Measurements from ENCODE around the gene CCDC159.

The CCDC159 gene

DNA sequence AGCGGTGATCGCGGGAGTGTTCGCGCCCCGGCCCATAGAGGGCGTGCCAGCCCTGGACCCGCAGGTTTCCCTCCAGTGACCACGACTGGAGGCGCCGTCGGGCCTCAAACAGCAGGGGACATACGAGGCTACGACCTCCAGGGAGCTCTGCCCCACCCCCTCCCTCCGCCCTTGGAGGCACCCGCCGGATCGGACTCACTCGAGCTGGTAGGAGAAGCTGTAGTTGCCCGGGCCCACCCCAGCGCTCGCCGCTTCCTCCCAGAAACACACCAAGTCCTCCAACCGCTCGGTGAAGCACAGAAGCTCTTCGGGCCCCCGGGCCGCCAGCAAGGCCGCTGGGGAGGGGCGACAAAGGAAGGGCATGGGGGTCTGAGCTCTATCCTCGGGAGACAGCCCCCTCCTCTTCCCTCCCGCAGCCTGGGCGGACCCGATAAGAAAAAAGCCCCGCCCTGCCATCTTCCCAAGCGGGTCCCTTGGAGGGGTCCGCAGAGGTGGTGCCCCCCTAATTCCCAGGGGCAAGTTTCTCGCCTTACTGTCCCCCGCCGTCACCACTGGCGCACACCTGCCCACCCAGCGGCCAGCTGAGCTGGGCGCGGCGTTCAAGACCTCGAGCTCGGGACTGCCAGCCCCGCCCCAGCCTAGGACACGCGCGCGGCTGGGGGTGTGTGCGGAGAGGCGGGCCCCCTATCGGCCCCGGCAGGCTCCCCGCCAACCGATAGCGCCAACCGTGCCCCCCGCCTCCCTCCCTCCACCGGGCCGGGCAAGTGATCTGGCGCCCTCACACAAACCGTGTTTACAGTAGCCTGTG lies 36.8 kb downstream of the CCDC159 start:
- no peaks in the 10 kb centered on the region for H3K9me3 ChIP-seq (ENCODE audit: control insufficient read depth, low read length)
- peak; percentile 40 for DNase-seq (ENCODE audit: low read depth)
- no peak overlapping the region for H3K9ac ChIP-seq (ENCODE audit: low read length)
- H3K4me1 ChIP-seq (ENCODE audit: control insufficient read depth, insufficient read depth, low read length), result peaks cover 18% of the 10 kb centered on the region
- H3K4me3 ChIP-seq (ENCODE audit: low read length), result no peak overlapping the region
- H3K36me3 ChIP-seq (ENCODE audit: control insufficient read depth, insufficient read depth, low read length, severe bottlenecking), result no peaks in the 10 kb centered on the region
- H3K27me3 ChIP-seq (replicated peaks; ENCODE audit: control insufficient read depth, insufficient read depth, low read length), result peaks cover 15% of the 10 kb centered on the region

DNA sequence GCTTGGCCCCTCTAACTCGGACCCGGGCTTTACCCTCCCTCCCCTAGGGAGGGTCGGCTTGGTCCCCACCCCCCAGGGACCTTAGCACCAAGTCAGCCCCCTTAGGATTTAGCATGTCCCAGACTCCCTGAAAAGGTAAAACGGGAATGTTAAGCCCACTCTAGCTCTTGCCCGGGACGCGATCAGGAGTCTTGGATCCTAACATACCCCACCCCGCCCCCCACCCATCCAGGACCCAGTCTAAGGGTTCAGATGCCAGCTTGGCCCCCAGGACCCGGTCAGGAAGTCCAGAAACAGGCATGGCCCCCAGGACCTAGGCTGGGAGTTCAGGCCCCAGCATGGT lies 37.4 kb downstream of the CCDC159 start:
- Histone ChIP-seq H3K4me3 (ENCODE audit: low read length) (no peak overlapping the region), H3K9ac (ENCODE audit: low read length) (no peak overlapping the region), H3K4me1 (ENCODE audit: control insufficient read depth, insufficient read depth, low read length) (peaks cover 12% of the 10 kb centered on the region), H3K9me3 (ENCODE audit: control insufficient read depth, low read length) (no peaks in the 10 kb centered on the region), H3K27me3 (replicated peaks; ENCODE audit: control insufficient read depth, insufficient read depth, low read length) (peaks cover 15% of the 10 kb centered on the region), H3K36me3 (ENCODE audit: control insufficient read depth, insufficient read depth, low read length, severe bottlenecking) (no peaks in the 10 kb centered on the region)
- no peak for DNase-seq (ENCODE audit: low read depth)

DNA sequence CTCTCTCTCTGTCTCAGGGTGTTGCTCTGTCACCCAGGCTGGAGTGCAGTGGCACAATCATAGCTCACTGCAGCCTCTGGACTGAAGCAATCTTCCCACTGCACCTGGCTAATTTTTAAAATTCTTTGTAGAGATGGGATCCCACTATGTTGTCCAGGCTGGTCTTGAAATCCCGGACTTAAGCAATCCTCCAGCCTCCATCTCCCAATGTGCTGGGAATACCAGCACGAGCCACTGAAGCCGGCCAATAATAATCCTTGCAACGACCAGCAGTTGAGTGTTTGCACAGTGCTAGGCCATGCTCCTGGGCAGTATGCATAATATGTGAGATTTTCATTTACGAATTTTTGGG lies 38.4 kb downstream of the CCDC159 start:
- peaks cover 10% of the 10 kb centered on the region for H3K4me1 ChIP-seq (ENCODE audit: control insufficient read depth, insufficient read depth, low read length)
- H3K9me3 ChIP-seq (ENCODE audit: control insufficient read depth, low read length), result no peaks in the 10 kb centered on the region
- no peak overlapping the region for H3K9ac ChIP-seq (ENCODE audit: low read length)
- no peak overlapping the region for H3K4me3 ChIP-seq (ENCODE audit: low read length)
- peaks cover 15% of the 10 kb centered on the region for H3K27me3 ChIP-seq (replicated peaks; ENCODE audit: control insufficient read depth, insufficient read depth, low read length)
- no peak for DNase-seq (ENCODE audit: low read depth)
- no peaks in the 10 kb centered on the region for H3K36me3 ChIP-seq (ENCODE audit: control insufficient read depth, insufficient read depth, low read length, severe bottlenecking)

DNA sequence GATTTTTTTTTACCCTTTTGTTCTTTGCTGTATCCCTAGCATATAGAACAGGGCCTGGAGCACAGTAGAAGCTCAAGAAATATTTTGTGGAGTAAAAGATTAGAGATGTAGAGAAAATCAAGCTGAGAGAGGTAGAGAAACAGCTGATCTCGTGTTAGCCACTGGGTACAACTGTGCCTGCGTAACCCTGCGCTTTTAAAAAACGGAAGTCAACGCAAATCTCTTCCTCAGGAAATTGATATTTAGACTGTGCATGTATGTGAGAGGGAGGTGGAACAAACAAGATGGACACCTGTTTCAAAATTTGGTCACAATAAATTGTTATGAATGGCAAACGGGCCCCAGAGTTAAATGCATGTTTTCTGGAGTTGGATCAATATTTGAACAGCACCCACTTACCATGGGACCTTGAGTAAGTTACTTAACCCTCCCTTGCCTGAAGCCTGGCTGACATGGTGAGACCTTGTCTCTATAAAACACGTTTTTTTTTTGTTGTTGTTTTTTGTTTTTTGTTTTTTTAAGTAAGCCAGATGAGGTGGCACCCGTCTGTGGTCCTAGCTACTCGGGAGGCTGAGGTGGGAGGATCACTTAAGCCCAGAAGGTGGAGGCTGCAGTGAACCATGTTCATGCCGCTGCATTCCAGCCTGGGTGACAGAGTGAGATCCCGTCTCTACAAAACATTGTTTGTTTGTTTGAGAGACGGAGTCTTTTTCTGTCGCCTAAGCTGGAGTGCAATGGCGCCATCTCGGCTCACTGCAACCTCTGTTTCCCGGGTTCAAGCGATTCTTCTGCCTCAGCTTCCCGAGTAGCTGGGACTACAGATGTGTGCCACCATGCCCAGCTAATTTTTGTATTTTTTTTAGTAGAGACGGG lies 41.1 kb downstream of the CCDC159 start:
- H3K9ac ChIP-seq (ENCODE audit: low read length), result no peak overlapping the region
- DNase-seq (ENCODE audit: low read depth), result no peak
- H3K36me3 ChIP-seq (ENCODE audit: control insufficient read depth, insufficient read depth, low read length, severe bottlenecking), result no peaks in the 10 kb centered on the region
- peaks cover 9% of the 10 kb centered on the region for H3K27me3 ChIP-seq (replicated peaks; ENCODE audit: control insufficient read depth, insufficient read depth, low read length)
- no peak overlapping the region for H3K4me3 ChIP-seq (ENCODE audit: low read length)
- H3K4me1 ChIP-seq (ENCODE audit: control insufficient read depth, insufficient read depth, low read length), result no peaks in the 10 kb centered on the region
- H3K9me3 ChIP-seq (ENCODE audit: control insufficient read depth, low read length), result peaks cover 7% of the 10 kb centered on the region

DNA sequence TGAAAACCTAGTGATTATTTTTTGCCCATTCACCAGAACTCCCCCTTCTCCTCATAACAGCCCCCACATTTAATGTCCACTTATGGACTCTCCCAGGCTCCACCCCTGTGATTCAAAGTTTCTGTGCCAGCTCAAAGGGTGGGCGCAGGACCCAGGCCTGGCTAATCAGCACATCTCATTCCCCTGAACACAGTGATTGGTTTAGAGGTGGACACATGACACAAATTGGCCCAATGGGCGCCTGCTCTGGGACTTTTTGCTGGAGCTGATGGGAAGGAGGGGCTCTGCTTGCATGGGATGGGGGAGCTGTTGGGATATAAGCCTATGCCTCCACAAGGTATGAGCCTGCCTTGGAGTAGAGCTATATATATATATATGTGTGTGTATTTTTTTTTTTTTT lies 44.0 kb downstream of the CCDC159 start:
- no peak for DNase-seq (ENCODE audit: low read depth)
- H3K4me1 ChIP-seq (ENCODE audit: control insufficient read depth, insufficient read depth, low read length), result no peaks in the 10 kb centered on the region
- no peak overlapping the region for H3K9ac ChIP-seq (ENCODE audit: low read length)
- peaks cover 7% of the 10 kb centered on the region for H3K9me3 ChIP-seq (ENCODE audit: control insufficient read depth, low read length)
- H3K27me3 ChIP-seq (replicated peaks; ENCODE audit: control insufficient read depth, insufficient read depth, low read length), result peaks cover 3% of the 10 kb centered on the region
- H3K4me3 ChIP-seq (ENCODE audit: low read length), result no peak overlapping the region
- no peaks in the 10 kb centered on the region for H3K36me3 ChIP-seq (ENCODE audit: control insufficient read depth, insufficient read depth, low read length, severe bottlenecking)

DNA sequence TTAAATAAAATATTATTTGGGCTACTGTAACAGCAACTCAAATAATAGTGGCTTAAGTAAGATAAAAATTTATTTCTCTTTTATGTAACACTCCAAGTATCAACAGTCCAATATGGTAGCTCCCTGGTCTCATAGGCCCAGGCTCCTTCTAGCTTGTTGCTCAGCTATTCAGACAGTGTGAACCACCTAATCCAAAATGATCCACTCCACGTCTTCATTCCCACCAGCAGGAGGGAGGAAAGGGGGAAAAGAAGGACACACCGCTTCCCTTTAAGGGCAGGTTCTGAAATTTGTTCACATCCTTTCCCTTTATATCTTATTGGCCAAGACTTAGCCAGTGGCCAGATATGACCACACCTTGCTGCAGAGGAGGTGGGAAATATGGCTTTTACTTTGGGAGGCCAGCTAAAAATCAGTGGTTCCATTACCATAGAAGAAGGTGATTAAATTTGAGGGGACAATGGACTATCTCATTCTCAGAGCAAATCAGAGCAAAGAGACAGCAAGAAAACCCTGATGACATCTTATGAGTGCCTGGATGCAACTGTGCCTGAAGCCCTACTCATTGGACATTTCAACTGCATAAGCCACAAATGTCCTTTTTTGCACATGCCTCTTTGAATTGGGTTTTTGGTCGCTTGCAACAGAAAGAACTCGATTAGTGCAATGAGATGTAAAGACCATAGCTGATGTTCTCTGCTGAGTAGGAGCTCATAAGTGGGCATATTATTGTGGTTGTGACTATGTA lies 44.8 kb downstream of the CCDC159 start:
- H3K9ac ChIP-seq (ENCODE audit: low read length), result no peak overlapping the region
- H3K36me3 ChIP-seq (ENCODE audit: control insufficient read depth, insufficient read depth, low read length, severe bottlenecking), result no peaks in the 10 kb centered on the region
- H3K9me3 ChIP-seq (ENCODE audit: control insufficient read depth, low read length), result peaks cover 7% of the 10 kb centered on the region
- peaks cover 3% of the 10 kb centered on the region for H3K27me3 ChIP-seq (replicated peaks; ENCODE audit: control insufficient read depth, insufficient read depth, low read length)
- no peaks in the 10 kb centered on the region for H3K4me1 ChIP-seq (ENCODE audit: control insufficient read depth, insufficient read depth, low read length)
- no peak for DNase-seq (ENCODE audit: low read depth)
- H3K4me3 ChIP-seq (ENCODE audit: low read length), result no peak overlapping the region

DNA sequence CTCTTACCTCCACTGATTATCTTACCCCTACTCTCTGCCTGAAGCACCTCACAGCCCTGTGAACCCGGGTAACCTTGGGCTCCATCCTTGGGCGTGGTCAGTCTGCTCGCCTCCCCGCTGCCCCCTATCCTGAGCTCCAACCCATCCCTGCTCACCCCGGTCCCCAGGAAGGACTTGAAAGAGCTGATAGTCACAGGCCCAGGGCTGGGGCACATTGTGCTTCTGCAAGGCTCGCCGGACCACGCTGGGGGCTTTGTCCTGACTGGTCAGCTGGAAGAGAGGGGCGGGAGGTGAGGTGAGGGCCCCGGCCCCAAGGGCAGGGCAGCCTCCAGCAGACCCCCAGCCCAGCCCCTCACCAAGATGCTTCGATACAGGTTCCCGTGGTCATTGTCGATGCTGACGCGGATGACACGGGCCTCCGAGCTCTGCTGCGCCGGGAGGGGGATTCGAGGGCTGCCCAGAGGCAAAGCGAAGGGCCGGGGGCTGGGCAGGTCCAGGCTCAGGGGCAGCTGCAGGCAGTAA lies 50.8 kb downstream of the CCDC159 start:
- no peak for DNase-seq (ENCODE audit: low read depth)
- H3K36me3 ChIP-seq (ENCODE audit: control insufficient read depth, insufficient read depth, low read length, severe bottlenecking), result no peaks in the 10 kb centered on the region
- H3K27me3 ChIP-seq (replicated peaks; ENCODE audit: control insufficient read depth, insufficient read depth, low read length), result peaks cover 3% of the 10 kb centered on the region
- no peaks in the 10 kb centered on the region for H3K4me1 ChIP-seq (ENCODE audit: control insufficient read depth, insufficient read depth, low read length)
- no peaks in the 10 kb centered on the region for H3K9me3 ChIP-seq (ENCODE audit: control insufficient read depth, low read length)
- H3K4me3 ChIP-seq (ENCODE audit: low read length), result no peak overlapping the region
- no peak overlapping the region for H3K9ac ChIP-seq (ENCODE audit: low read length)

DNA sequence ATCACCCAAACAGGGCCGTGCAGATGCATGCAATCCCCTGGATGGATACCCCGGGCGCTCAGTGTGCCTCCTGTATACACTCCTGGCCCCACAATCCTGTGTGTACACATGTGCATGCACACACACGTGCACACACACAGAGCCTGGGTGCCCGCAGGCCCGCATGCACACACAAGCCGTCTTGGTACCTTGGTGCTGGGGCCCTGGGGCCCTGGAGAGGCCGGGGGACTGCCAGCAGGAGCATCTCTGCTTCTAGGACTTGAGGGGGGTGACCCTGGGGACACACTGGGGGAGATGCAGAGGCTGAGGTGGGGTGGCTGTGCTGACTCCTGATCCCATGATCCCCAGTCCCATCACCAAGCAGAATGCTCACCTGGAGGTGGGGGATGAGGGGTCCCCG lies 53.3 kb downstream of the CCDC159 start:
- Histone ChIP-seq H3K9ac (ENCODE audit: low read length) (no peak overlapping the region), H3K4me3 (ENCODE audit: low read length) (no peak overlapping the region), H3K27me3 (replicated peaks; ENCODE audit: control insufficient read depth, insufficient read depth, low read length) (peaks cover 3% of the 10 kb centered on the region), H3K4me1 (ENCODE audit: control insufficient read depth, insufficient read depth, low read length) (no peaks in the 10 kb centered on the region), H3K9me3 (ENCODE audit: control insufficient read depth, low read length) (no peaks in the 10 kb centered on the region), H3K36me3 (ENCODE audit: control insufficient read depth, insufficient read depth, low read length, severe bottlenecking) (no peaks in the 10 kb centered on the region)
- DNase-seq (ENCODE audit: low read depth), result no peak

DNA sequence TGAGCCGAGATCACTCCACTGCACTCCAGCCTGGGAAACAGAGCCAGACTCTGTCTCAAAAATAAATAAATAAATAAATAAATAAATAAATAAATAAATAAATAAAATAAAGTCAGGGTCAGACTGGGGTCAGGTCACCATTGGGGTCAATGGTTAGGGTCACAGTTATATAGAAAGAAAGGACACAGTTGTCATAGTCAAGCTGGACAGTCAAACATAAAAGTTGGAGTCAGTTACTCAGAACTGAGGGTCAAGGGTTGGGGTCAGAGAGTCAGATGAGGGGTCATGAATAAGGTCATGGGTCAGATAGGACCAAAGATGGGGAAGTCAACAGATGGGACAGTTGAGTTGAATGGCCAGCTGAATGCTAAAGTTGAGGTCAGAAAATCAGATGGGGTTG lies 54.5 kb downstream of the CCDC159 start:
- H3K4me1 ChIP-seq (ENCODE audit: control insufficient read depth, insufficient read depth, low read length), result no peaks in the 10 kb centered on the region
- DNase-seq (ENCODE audit: low read depth), result no peak
- H3K9me3 ChIP-seq (ENCODE audit: control insufficient read depth, low read length), result no peaks in the 10 kb centered on the region
- H3K4me3 ChIP-seq (ENCODE audit: low read length), result no peak overlapping the region
- no peak overlapping the region for H3K9ac ChIP-seq (ENCODE audit: low read length)
- no peaks in the 10 kb centered on the region for H3K36me3 ChIP-seq (ENCODE audit: control insufficient read depth, insufficient read depth, low read length, severe bottlenecking)
- no peaks in the 10 kb centered on the region for H3K27me3 ChIP-seq (replicated peaks; ENCODE audit: control insufficient read depth, insufficient read depth, low read length)

DNA sequence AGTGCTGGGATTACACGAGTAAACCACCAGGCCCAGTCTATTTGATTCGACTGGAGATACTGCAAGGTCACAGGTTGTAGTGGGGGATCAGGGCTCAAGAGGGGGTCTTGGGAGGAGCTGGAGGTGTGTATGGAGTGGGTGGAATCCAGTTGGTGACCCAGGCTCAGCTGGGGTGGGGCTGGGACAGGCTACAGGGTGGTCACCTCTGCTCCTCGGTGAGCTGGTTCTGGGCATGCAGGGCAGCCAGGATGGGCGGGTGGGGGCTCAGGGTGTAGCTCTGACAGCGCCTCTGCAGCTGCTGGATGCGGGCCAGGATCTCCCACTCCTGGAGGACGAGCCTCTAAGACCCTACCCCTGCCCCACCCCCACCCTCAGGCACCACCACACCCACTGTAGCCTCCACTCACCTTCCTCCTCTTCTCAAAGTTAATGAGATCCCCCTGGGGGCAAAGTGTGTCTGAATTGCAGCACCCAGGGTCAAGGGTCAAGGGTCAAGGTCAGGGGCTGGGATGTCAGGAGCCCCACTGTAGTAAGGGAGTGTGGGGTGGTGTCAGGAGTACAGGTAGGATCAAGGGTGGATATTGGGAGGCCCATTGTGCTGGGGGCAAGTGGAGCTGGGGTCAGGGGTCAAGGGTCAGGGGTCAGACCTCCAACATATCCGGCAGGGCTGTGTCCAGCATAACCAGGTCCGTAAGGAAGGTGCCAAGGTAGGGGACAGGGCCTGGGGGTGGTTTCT lies 55.7 kb downstream of the CCDC159 start:
- H3K4me3 ChIP-seq (ENCODE audit: low read length), result no peak overlapping the region
- DNase-seq (ENCODE audit: low read depth), result no peak
- no peaks in the 10 kb centered on the region for H3K9me3 ChIP-seq (ENCODE audit: control insufficient read depth, low read length)

More for the DNA sequence above, 55.7 kb downstream of the CCDC159 start:
- peaks cover 5% of the 10 kb centered on the region for H3K27me3 ChIP-seq (replicated peaks; ENCODE audit: control insufficient read depth, insufficient read depth, low read length)
- H3K4me1 ChIP-seq (ENCODE audit: control insufficient read depth, insufficient read depth, low read length), result no peaks in the 10 kb centered on the region
- H3K9ac ChIP-seq (ENCODE audit: low read length), result no peak overlapping the region
- no peaks in the 10 kb centered on the region for H3K36me3 ChIP-seq (ENCODE audit: control insufficient read depth, insufficient read depth, low read length, severe bottlenecking)

Data from adipocyte (in vitro differentiated cells).